GM18508 (cell line): ENCODE results near the gene OR4D1.
"Not testable (repeated sequence)": the region's sequence is repeated elsewhere in the genome, so short reads cannot be mapped to it uniquely, and the experiment has no call there.

ENCODE experiments used
- ATAC-seq: cut with Tn5 transposase; IDR thresholded peaks from one replicate; pipeline ENCODE4 v1.9.1; 2021; ENCODE audit warnings: moderate number of reproducible peaks; ENCODE audit not compliant: insufficient read depth, unreplicated experiment

The OR4D1 gene

GRCh38 chr17:58147930-58148434 is at the start of gene OR4D1:
Gene OR4D1, plus strand, starts transcription at chr17:58148384. Its CDS starts 6,770 bp downstream, at chr17:58155154.
- no peak for ATAC-seq

- no peak for ATAC-seq
Measured at GRCh38 chr17:58100506-58100905, 47.7 kb upstream of the OR4D1 start.

- ATAC-seq, result not testable (repeated sequence)
Measured at GRCh38 chr17:58101898-58102297, 46.3 kb upstream of the OR4D1 start.

- ATAC-seq, result no peak
Measured at GRCh38 chr17:58105093-58105492, 43.1 kb upstream of the OR4D1 start.

GRCh38 chr17:58107306-58107705 is 40.9 kb upstream of the OR4D1 start:
- no peak for ATAC-seq

GRCh38 chr17:58109197-58109596 is 39.0 kb upstream of the OR4D1 start:
- ATAC-seq, result no peak

- ATAC-seq, result no peak
Measured at GRCh38 chr17:58110012-58110411, 38.2 kb upstream of the OR4D1 start.

GRCh38 chr17:58111676-58112075 is 36.5 kb upstream of the OR4D1 start:
- ATAC-seq, result no peak

GRCh38 chr17:58112970-58113631 is 35.1 kb upstream of the OR4D1 start:
- ATAC-seq, result no peak

GRCh38 chr17:58113947-58114346 is 34.2 kb upstream of the OR4D1 start:
- ATAC-seq, result no peak

- no peak for ATAC-seq
Measured at GRCh38 chr17:58117382-58117781, 30.8 kb upstream of the OR4D1 start.

- no peak for ATAC-seq
Measured at GRCh38 chr17:58119491-58119890, 28.7 kb upstream of the OR4D1 start.

- ATAC-seq, result no peak
Measured at GRCh38 chr17:58120195-58120822, 27.9 kb upstream of the OR4D1 start.

GRCh38 chr17:58121925-58122324 is 26.3 kb upstream of the OR4D1 start:
- ATAC-seq, result no peak

GRCh38 chr17:58127846-58128245 is 20.3 kb upstream of the OR4D1 start:
- no peak for ATAC-seq

- not testable (repeated sequence) for ATAC-seq
Measured at GRCh38 chr17:58132697-58133096, 15.5 kb upstream of the OR4D1 start.

- ATAC-seq, result no peak
Measured at GRCh38 chr17:58136669-58137279, 11.4 kb upstream of the OR4D1 start.

- no peak for ATAC-seq
Measured at GRCh38 chr17:58141505-58141904, 6.7 kb upstream of the OR4D1 start.

- ATAC-seq, result not testable (repeated sequence)
Measured at GRCh38 chr17:58143335-58143734, 4.8 kb upstream of the OR4D1 start.

- no peak for ATAC-seq
Measured at GRCh38 chr17:58144801-58145200, 3.4 kb upstream of the OR4D1 start.

- no peak for ATAC-seq
Measured at GRCh38 chr17:58148609-58149008, 425 bp downstream of the OR4D1 start.
